PC-3 (cell line): Measurements from ENCODE around the gene AIG1.

ENCODE experiments used
- CTCF ChIP-seq: fragments of 300-600 bp; sonication (generic); conservative IDR thresholded peaks from 2 replicates; pipeline ENCODE4 v1.5.1; 2017; ENCODE audit warnings: antibody characterized with exemption, low read depth, mild to moderate bottlenecking, low read length
- EZH2 ChIP-seq: fragments of 300-600 bp; sonication (generic); IDR thresholded peaks from one replicate; pipeline ENCODE4 v1.6.1; 2017; ENCODE audit warnings: antibody characterized with exemption, mild to moderate bottlenecking, low read length; ENCODE audit not compliant: unreplicated experiment
- EZH2phosphoT487 ChIP-seq: fragments of 300-600 bp; sonication (generic); IDR thresholded peaks from 2 replicates; pipeline ENCODE4 v1.6.1; 2018; ENCODE audit warnings: mild to moderate bottlenecking, antibody characterized with exemption, low read length, borderline replicate concordance

GRCh38 chr6:143187238-143187923, 126.7 kb downstream of the AIG1 start:
- TF ChIP-seq CTCF (no peak), EZH2 (no peak), EZH2phosphoT487 (no peak)
